SK-N-SH (cell line): ENCODE results near the gene BCO2. TPM values are rescaled to one million over a fixed set of nuclear protein-coding genes. Genes with fewer than 3 reads are reported as not detected.
"Not testable (repeated sequence)": the region's sequence is repeated elsewhere in the genome, so short reads cannot be mapped to it uniquely, and the experiment has no call there.

Experiments
- CTCF ChIA-PET: fragments of 300-600, 350-600 bp; formaldehyde crosslinking; extraction: SDS; loops from one replicate; lab custom pipeline; 2021; lab: Yijun Ruan, JAX
- POLR2A ChIA-PET: fragments of 350-600 bp; sonication (Branson Sonifier 250); formaldehyde crosslinking; extraction: SDS; loops from one replicate; lab custom pipeline; 2020; ENCODE audit warnings: antibody characterized with exemption, inconsistent platforms; lab: Yijun Ruan, JAX
- DNase-seq: peaks from one replicate; pipeline ENCODE4 v3.0.0; 2012
- H2AFZ ChIP-seq: fragments of 200-600 bp; sonication (generic); 2 replicates; pipeline ENCODE4 v1.8.1; 2016; ENCODE audit warnings: antibody characterized with exemption, mild to moderate bottlenecking, low read depth
- H3F3A ChIP-seq: fragments of 200-600 bp; sonication (generic); replicated peaks from 2 replicates; pipeline ENCODE3; 2016; ENCODE audit warnings: antibody characterized with exemption, mild to moderate bottlenecking; ENCODE audit not compliant: insufficient read depth
- H3K27ac ChIP-seq, 2 experiments: fragments of 200-500 bp in 1 of 2; fragments of 200-600 bp in 1 of 2; sonication (Bioruptor generic) in 1 of 2; sonication (generic), shearing (Covaris generic) in 1 of 2; 2 replicates each; pipeline versions ENCODE4 v1.5.1 to v1.6.1; 2014 to 2016; ENCODE audit warnings: low read depth in 2 of 2, inconsistent platforms in 1 of 2, low read length in 1 of 2, mild to moderate bottlenecking in 1 of 2, mixed read lengths in 1 of 2
- H3K27me3 ChIP-seq: fragments of 200-600 bp; sonication (generic), shearing (Covaris generic); 2 replicates; pipeline ENCODE4 v1.6.1; 2016; ENCODE audit warnings: mixed run types; ENCODE audit not compliant: insufficient read depth
- H3K36me3 ChIP-seq, 2 experiments: fragments of 200-500 bp in 1 of 2; fragments of 200-600 bp in 1 of 2; sonication (Bioruptor generic) in 1 of 2; sonication (generic) in 1 of 2; replicated peaks in 1 of 2; 2 replicates each; pipeline versions ENCODE3 to v1.5.1; 2014 to 2016; ENCODE audit warnings: low read length in 1 of 2, mild to moderate bottlenecking in 1 of 2; ENCODE audit not compliant: insufficient read depth in 2 of 2, control insufficient read depth in 1 of 2
- H3K4me1 ChIP-seq, 2 experiments: fragments of 200-500 bp in 1 of 2; fragments of 200-600 bp in 1 of 2; sonication (Bioruptor generic) in 1 of 2; sonication (generic), shearing (Covaris generic) in 1 of 2; 2 replicates each; pipeline versions ENCODE4 v1.5.1 to v1.6.1; 2014 to 2016; ENCODE audit warnings: low read depth in 1 of 2, low read length in 1 of 2, mixed run types in 1 of 2; ENCODE audit not compliant: insufficient read depth in 2 of 2, control insufficient read depth in 1 of 2
- H3K4me2 ChIP-seq: fragments of 200-600 bp; sonication (generic), shearing (Covaris generic); 2 replicates; pipeline ENCODE4 v1.6.1; 2017; ENCODE audit warnings: mixed run types
- H3K4me3 ChIP-seq, 2 experiments: fragments of 200-500 bp in 1 of 2; fragments of 200-600 bp in 1 of 2; sonication (Bioruptor generic) in 1 of 2; sonication (generic), shearing (Covaris generic) in 1 of 2; 2 replicates each; pipeline versions ENCODE4 v1.5.1 to v1.8.1; 2014 to 2016; ENCODE audit warnings: low read depth in 2 of 2, inconsistent platforms in 1 of 2, low read length in 1 of 2, mild to moderate bottlenecking in 1 of 2, mixed read lengths in 1 of 2, moderate library complexity in 1 of 2
- H3K79me2 ChIP-seq: fragments of 200-600 bp; sonication (generic); 2 replicates; pipeline ENCODE4 v1.8.1; 2017; ENCODE audit warnings: mild to moderate bottlenecking; ENCODE audit not compliant: insufficient read depth
- H3K9ac ChIP-seq: fragments of 200-600 bp; sonication (generic); 2 replicates; pipeline ENCODE4 v1.6.1; 2017; ENCODE audit warnings: mixed run types
- H3K9me2 ChIP-seq: fragments of 200-600 bp; sonication (generic); 2 replicates; pipeline ENCODE4 v1.6.1; 2017; ENCODE audit warnings: mixed run types
- H3K9me3 ChIP-seq: fragments of 200-600 bp; sonication (generic); 2 replicates; pipeline ENCODE4 v1.6.1; 2017; ENCODE audit warnings: mixed run types, mild to moderate bottlenecking, moderate library complexity
- H4K20me1 ChIP-seq: fragments of 200-600 bp; sonication (generic); 2 replicates; pipeline ENCODE4 v1.6.1; 2017; ENCODE audit warnings: mild to moderate bottlenecking, mixed run types; ENCODE audit not compliant: insufficient read depth
- CTCF ChIP-seq: fragments of 200-600 bp; sonication (generic); IDR thresholded peaks from 2 replicates; pipeline ENCODE4 v1.6.1; 2017; ENCODE audit warnings: antibody characterized with exemption, mild to moderate bottlenecking, moderate library complexity
- EZH2phosphoT487 ChIP-seq: fragments of 200-600 bp; sonication (generic); IDR thresholded peaks from 2 replicates; pipeline ENCODE4 v1.6.1; 2017; ENCODE audit warnings: low read depth, mixed run types, mild to moderate bottlenecking, antibody characterized with exemption, moderate library complexity, borderline replicate concordance
- FOXM1 ChIP-seq: IDR thresholded peaks from 2 replicates; pipeline ENCODE4 v1.4.0; 2012; ENCODE audit warnings: low read depth, mild to moderate bottlenecking
- GABPA ChIP-seq: IDR thresholded peaks from 2 replicates; pipeline ENCODE4 v1.4.0; 2012; ENCODE audit warnings: low read depth, mild to moderate bottlenecking
- IRF3 ChIP-seq: fragments of 150-350 bp; IDR thresholded peaks from 2 replicates; pipeline ENCODE4 v1.6.1; 2016; ENCODE audit warnings: mild to moderate bottlenecking, low read depth, low read length
- MAX ChIP-seq: IDR thresholded peaks from 2 replicates; pipeline ENCODE4 v1.4.0; 2012; ENCODE audit warnings: low read depth
- NRF1 ChIP-seq: IDR thresholded peaks from 2 replicates; pipeline ENCODE4 v1.6.1; 2012; ENCODE audit warnings: low read depth, mild to moderate bottlenecking, low read length
- PBX3 ChIP-seq: IDR thresholded peaks from 2 replicates; pipeline ENCODE4; 2012
- RCOR1 ChIP-seq: fragments of 150-350 bp; IDR thresholded peaks from 2 replicates; pipeline ENCODE4 v1.6.1; 2017; ENCODE audit warnings: antibody characterized with exemption, low read length
- REST ChIP-seq: IDR thresholded peaks from 2 replicates; pipeline ENCODE4 v1.6.1; 2012; ENCODE audit warnings: mild to moderate bottlenecking, low read depth, low read length, moderate library complexity
- RFX5 ChIP-seq: IDR thresholded peaks from 2 replicates; pipeline ENCODE4 v1.6.1; 2012; ENCODE audit warnings: mild to moderate bottlenecking, improper control_type of control experiment, low read length
- TCF12 ChIP-seq: IDR thresholded peaks from 2 replicates; pipeline ENCODE4 v1.4.0; 2012
- USF2 ChIP-seq: fragments of 150-350 bp; IDR thresholded peaks from 2 replicates; pipeline ENCODE4 v1.6.1; 2017; ENCODE audit warnings: antibody characterized with exemption, low read length, low read depth, borderline replicate concordance
- YY1 ChIP-seq: IDR thresholded peaks from 2 replicates; pipeline ENCODE4 v1.4.0; 2012; ENCODE audit warnings: low read depth, mild to moderate bottlenecking
- ZBTB33 ChIP-seq: IDR thresholded peaks from 2 replicates; pipeline ENCODE4 v1.4.0; 2012; ENCODE audit warnings: low read depth, borderline replicate concordance
- WGBS: methylation state at CpG from one replicate; pipeline ENCODE4 v1.1.6; 2017; ENCODE audit warnings: low lambda C conversion rate; 5-methylcytosine and 5-hydroxymethylcytosine counted together
- polyA plus RNA-seq, 3 experiments: library from polyadenylated mRNA; depleted of rRNA; stranded (reverse); fragments of >200 nt; gene quantifications; 2 replicates each; pipeline ENCODE4 v1.2.3, GENCODE V29; 2012

Gene BCO2
- polyA plus RNA-seq, 1 of the 3 experiments (the other 2 are of a cell fraction) = 0.87 TPM

- no peaks in the 10 kb centered on the region for H3K27me3 ChIP-seq
- H4K20me1 ChIP-seq = no peaks in the 10 kb centered on the region
- no peak overlapping the region for H3K27ac ChIP-seq
- ChIA-PET POLR2A (no interaction called here), CTCF (interaction anchor here (1.8 kb wide), 1 partner anchor 11 kb away, joined by 3 read pairs; the partner anchor contains the start of gene BCO2)
- no peaks in the 10 kb centered on the region for H3K79me2 ChIP-seq
- no peaks in the 10 kb centered on the region for H3K36me3 ChIP-seq
- no peaks in the 10 kb centered on the region for H3F3A ChIP-seq
- H3K9me3 ChIP-seq = no peaks in the 10 kb centered on the region
- DNase-seq = no peak
- H3K9ac ChIP-seq = no peak overlapping the region
- TF ChIP-seq NRF1 (no peak), GABPA (no peak), PBX3 (no peak), EZH2phosphoT487 (no peak), CTCF (no peak), ZBTB33 (no peak), TCF12 (no peak), REST (no peak), YY1 (no peak), USF2 (no peak), RFX5 (no peak), IRF3 (no peak), RCOR1 (no peak), MAX (no peak), FOXM1 (no peak)
- H3K4me1 ChIP-seq = no peaks in the 10 kb centered on the region; a peak in 1 of 4 replicates
- no peaks in the 10 kb centered on the region for H3K9me2 ChIP-seq
- H2AFZ ChIP-seq = no peak overlapping the region
- no peak overlapping the region for H3K4me3 ChIP-seq
- no peak overlapping the region for H3K4me2 ChIP-seq
These were observed 11.0 kb downstream of the BCO2 start for GRCh38 chr11:112186304-112186703.

- H3K9me2 ChIP-seq, H3F3A ChIP-seq, H4K20me1 ChIP-seq, H2AFZ ChIP-seq, POLR2A ChIA-PET, H3K9me3 ChIP-seq, DNase-seq, H3K79me2 ChIP-seq, H3K9ac ChIP-seq, H3K27ac ChIP-seq, H3K4me3 ChIP-seq, H3K4me2 ChIP-seq, H3K4me1 ChIP-seq, H3K27me3 ChIP-seq, H3K36me3 ChIP-seq: not testable (repeated sequence)
- CTCF ChIA-PET = interaction anchor here (1.5 kb wide), 1 partner anchor 20 kb away, joined by 6 read pairs; the partner anchor contains the start of gene BCO2
- 85% methylated on average over 11 of the region's 11 CpGs for whole genome bisulfite sequencing
These were observed 19.8 kb downstream of the BCO2 start for GRCh38 chr11:112195113-112195512.
